Osteocyte (in vitro differentiated cells): ENCODE data around the gene PPP2R1B. TPM values are rescaled to one million over a fixed set of nuclear protein-coding genes. Genes with fewer than 3 reads are reported as not detected.

Experiments used
- DNase-seq: peaks from one replicate; pipeline ENCODE4 v3.0.0; 2021; ENCODE audit warnings: mixed read lengths; ENCODE audit not compliant: unreplicated experiment; ENCODE audit errors: extremely low spot score
- H3K27ac Mint-ChIP-seq: one replicate; pipeline ENCODE4 v1.8.0; 2021; ENCODE audit warnings: mild to moderate bottlenecking, mixed read lengths; ENCODE audit not compliant: unreplicated experiment
- H3K27me3 Mint-ChIP-seq: one replicate; pipeline ENCODE4 v1.8.0; 2021; ENCODE audit warnings: mixed read lengths; ENCODE audit not compliant: unreplicated experiment
- H3K36me3 Mint-ChIP-seq: one replicate; pipeline ENCODE4 v1.8.0; 2021; ENCODE audit warnings: mixed read lengths; ENCODE audit not compliant: unreplicated experiment
- H3K4me1 Mint-ChIP-seq: one replicate; pipeline ENCODE4 v1.8.0; 2021; ENCODE audit warnings: mixed read lengths; ENCODE audit not compliant: unreplicated experiment
- H3K4me3 Mint-ChIP-seq: one replicate; pipeline ENCODE4 v1.8.0; 2021; ENCODE audit warnings: mild to moderate bottlenecking, moderate library complexity, mixed read lengths; ENCODE audit not compliant: unreplicated experiment
- H3K9me3 Mint-ChIP-seq: one replicate; pipeline ENCODE4 v1.8.0; 2021; ENCODE audit warnings: mixed read lengths; ENCODE audit not compliant: unreplicated experiment
- total RNA-seq: library from RNA; stranded (reverse); gene quantifications from 2 replicates; pipeline ENCODE4 v1.2.1, GENCODE V29; 2021
- TF ChIP-seq, protein P1 (sequence below): fragments of 200-600 bp; sonication (generic); IDR thresholded peaks from 2 replicates; pipeline ENCODE4 v1.5.0; 2021; ENCODE audit warnings: antibody characterized with exemption, mild to moderate bottlenecking, moderate library complexity

The PPP2R1B gene
- total RNA-seq, 1 donor from 2014 or later = 26.0 TPM

DNA sequence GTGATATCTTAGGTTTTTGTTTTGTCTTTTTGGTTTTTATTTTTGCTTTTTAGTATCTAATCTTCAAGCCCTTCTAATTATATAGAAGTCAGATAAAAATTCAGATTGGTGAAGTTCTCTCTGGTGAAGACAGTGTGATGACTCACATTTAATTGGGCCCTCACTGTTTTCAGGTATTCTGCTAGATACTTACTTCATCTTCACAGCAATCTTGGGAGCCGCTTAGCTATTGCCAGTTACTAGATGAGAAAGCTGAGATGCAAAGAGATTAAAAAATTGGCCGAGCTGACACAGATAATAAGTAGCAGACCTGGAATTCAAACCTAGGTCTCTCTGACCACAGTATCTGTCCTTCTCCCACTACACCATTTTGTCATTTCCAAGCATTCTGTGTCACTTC, 75.0 kb downstream of the PPP2R1B start:
- Mint-ChIP-seq H3K4me3 (no peak overlapping the region), H3K27ac (no peak overlapping the region)
- DNase-seq = no peak

DNA sequence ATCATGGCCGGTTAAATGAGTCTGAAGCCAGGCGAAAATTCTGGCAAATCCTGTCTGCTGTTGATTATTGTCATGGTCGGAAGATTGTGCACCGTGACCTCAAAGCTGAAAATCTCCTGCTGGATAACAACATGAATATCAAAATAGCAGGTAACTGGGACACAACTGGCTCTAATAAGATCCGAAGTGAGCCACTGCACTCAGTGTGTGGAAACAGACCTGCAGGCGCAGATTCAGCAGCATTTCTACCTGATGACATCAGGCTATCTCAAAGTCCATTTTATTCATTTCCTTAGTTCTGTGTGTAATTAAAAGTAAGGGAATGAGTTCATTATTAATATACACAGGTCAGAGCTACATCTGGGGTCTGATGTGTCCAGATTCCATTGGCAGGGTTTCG, 78.2 kb downstream of the PPP2R1B start:
- TF ChIP-seq, protein P1, sequence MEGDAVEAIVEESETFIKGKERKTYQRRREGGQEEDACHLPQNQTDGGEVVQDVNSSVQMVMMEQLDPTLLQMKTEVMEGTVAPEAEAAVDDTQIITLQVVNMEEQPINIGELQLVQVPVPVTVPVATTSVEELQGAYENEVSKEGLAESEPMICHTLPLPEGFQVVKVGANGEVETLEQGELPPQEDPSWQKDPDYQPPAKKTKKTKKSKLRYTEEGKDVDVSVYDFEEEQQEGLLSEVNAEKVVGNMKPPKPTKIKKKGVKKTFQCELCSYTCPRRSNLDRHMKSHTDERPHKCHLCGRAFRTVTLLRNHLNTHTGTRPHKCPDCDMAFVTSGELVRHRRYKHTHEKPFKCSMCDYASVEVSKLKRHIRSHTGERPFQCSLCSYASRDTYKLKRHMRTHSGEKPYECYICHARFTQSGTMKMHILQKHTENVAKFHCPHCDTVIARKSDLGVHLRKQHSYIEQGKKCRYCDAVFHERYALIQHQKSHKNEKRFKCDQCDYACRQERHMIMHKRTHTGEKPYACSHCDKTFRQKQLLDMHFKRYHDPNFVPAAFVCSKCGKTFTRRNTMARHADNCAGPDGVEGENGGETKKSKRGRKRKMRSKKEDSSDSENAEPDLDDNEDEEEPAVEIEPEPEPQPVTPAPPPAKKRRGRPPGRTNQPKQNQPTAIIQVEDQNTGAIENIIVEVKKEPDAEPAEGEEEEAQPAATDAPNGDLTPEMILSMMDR = no peak
- Mint-ChIP-seq H3K9me3 (no peaks in the 10 kb centered on the region), H3K27me3 (no peaks in the 10 kb centered on the region), H3K4me1 (no peaks in the 10 kb centered on the region), H3K36me3 (peaks cover 26% of the 10 kb centered on the region), H3K27ac (no peak overlapping the region), H3K4me3 (no peak overlapping the region)
- DNase-seq = no peak

More for the DNA sequence above, 75.0 kb downstream of the PPP2R1B start:
- H3K36me3 Mint-ChIP-seq = peaks cover 22% of the 10 kb centered on the region
- TF ChIP-seq, protein P1 = no peak
- no peaks in the 10 kb centered on the region for H3K9me3 Mint-ChIP-seq
- H3K27me3 Mint-ChIP-seq = no peaks in the 10 kb centered on the region
- H3K4me1 Mint-ChIP-seq = peaks cover 21% of the 10 kb centered on the region

DNA sequence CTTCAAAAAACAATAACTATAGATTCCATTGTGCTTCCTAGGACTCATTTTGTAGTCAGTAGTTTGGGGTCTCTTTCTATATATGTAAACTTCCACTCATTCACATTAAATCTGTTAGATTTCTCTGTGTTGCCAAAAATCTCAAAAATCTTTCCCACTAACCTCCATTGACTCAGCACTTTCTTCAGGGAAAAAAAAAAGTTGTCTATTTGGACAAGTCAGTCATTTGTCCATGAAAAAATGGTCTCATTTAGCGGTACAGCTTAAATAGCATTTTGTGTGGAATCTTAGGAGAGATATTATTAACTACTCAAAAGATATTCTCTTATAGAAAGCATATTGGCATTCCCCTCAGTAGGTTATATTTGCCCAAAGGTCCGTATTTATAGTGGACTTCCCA, 81.9 kb downstream of the PPP2R1B start:
- Mint-ChIP-seq H3K27me3 (no peaks in the 10 kb centered on the region), H3K36me3 (peaks cover 17% of the 10 kb centered on the region), H3K4me1 (no peaks in the 10 kb centered on the region), H3K9me3 (no peaks in the 10 kb centered on the region), H3K27ac (no peak overlapping the region), H3K4me3 (no peak overlapping the region)
- TF ChIP-seq, protein P1 = no peak
- DNase-seq = no peak

DNA sequence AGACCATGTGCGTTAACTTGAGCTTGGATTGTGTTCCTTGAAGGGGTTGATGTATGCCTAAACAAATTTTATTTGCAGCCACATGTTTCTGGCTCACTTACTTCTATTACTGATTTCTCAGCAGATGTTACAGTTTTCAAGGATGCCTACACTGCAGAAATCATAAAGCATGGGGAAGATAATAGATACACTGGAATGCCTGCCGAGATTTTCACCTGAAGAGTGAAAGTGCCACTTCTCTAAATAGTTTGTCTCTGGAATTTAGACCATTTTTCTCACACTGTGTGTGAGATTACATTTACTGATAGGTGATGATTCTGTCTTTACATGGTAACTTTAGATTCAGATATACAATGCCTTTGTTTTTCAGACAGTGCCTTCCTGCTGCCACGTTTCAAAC, 82.4 kb downstream of the PPP2R1B start:
- Mint-ChIP-seq H3K36me3 (peaks cover 13% of the 10 kb centered on the region), H3K27me3 (no peaks in the 10 kb centered on the region), H3K4me1 (no peaks in the 10 kb centered on the region), H3K4me3 (no peak overlapping the region), H3K9me3 (no peaks in the 10 kb centered on the region), H3K27ac (no peak overlapping the region)
- no peak for DNase-seq
- TF ChIP-seq, protein P1 = no peak

DNA sequence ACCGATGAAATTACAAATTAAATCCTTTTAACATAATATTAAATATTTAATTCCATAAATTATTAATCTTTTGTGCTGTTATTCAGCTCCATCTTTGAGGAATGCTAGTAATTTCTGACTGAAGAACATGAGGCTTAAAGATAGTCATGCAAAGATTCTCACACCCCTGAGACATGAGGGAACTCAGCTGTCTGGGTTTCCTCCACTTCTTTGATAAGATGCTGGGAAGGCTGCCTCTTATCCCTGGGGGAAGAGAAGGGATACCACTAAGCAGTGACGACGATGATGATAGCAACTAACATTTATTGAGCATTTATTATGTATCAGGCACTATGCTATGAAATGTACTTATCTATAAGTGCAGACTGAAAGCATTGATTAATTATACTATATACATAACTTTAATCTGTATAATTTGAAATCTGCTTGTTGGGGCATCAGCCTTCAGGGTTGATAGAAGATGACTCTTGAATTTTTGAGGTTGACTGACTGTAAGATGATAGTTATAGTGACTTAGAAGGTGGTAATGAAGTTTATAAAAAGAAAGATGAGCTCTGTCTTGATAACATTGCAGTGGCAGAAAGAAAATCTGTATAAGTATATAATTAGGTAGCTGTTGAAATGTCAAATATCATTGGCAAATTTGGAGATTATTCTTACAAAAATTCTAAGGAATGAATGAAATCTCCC, 85.6 kb downstream of the PPP2R1B start:
- Mint-ChIP-seq H3K4me1 (peaks cover 11% of the 10 kb centered on the region), H3K9me3 (no peaks in the 10 kb centered on the region), H3K4me3 (no peak overlapping the region), H3K27me3 (no peaks in the 10 kb centered on the region), H3K36me3 (peaks cover 13% of the 10 kb centered on the region), H3K27ac (no peak overlapping the region)
- DNase-seq = no peak
- TF ChIP-seq, protein P1 = no peak

Other genes starting within 250 kb of the PPP2R1B start
- gene LAYN, start 225.7 kb downstream of the PPP2R1B start, total RNA-seq = 12.8 and 13.0 TPM in 2 replicates
- 19.0 and 21.9 TPM in 2 replicates for gene SIK2, start 163.9 kb downstream of the PPP2R1B start, total RNA-seq
- gene ALG9, start 105.2 kb upstream of the PPP2R1B start, total RNA-seq = 34.1 and 41.7 TPM in 2 replicates
- gene FDXACB1, start 112.8 kb upstream of the PPP2R1B start, total RNA-seq = 1.9 and 2.5 TPM in 2 replicates
- gene CFAP68, start 113.2 kb upstream of the PPP2R1B start, total RNA-seq = 12.5 and 17.2 TPM in 2 replicates
- 35.5 and 42.3 TPM in 2 replicates for gene CRYAB, start 145.4 kb upstream of the PPP2R1B start, total RNA-seq
- gene HSPB2, start 146.3 kb upstream of the PPP2R1B start, total RNA-seq = 0.34 TPM in 1 of 2 replicates, not detected in the other
- 0.42 and 0.62 TPM in 2 replicates for gene C11orf52, start 152.5 kb upstream of the PPP2R1B start, total RNA-seq
- 9.7 and 10.6 TPM in 2 replicates for gene DIXDC1, start 171.0 kb upstream of the PPP2R1B start, total RNA-seq